Peyer's patch (tissue), 4 donors: Measurements from ENCODE around the gene PPP2R2C. TPM values are rescaled to one million over a fixed set of nuclear protein-coding genes. Genes with fewer than 3 reads are reported as not detected.
A peak's percentile ranks its signal among the peaks of the same experiment; 100 is the strongest.

Experiments used
- DNase-seq, 3 donors: peaks; one replicate each; pipeline ENCODE4 v3.0.0-alpha.2; 2017 to 2019
- H3K27ac ChIP-seq, 4 donors: fragments of 200-600 bp; sonication (generic); one replicate each; pipeline ENCODE4 v1.5.1; 2016 to 2019
- H3K27me3 ChIP-seq, 2 donors: fragments of 200-600 bp; sonication (generic); one replicate each; pipeline ENCODE4 v1.5.1; 2019
- H3K36me3 ChIP-seq, 3 donors: fragments of 200-600 bp; sonication (generic); one replicate each; pipeline ENCODE4 v1.5.1; 2016 to 2019
- H3K4me1 ChIP-seq, 4 donors: fragments of 200-600 bp; sonication (generic); one replicate each; pipeline ENCODE4 v1.5.1; 2016 to 2019
- H3K4me3 ChIP-seq, 4 donors: fragments of 200-600 bp; sonication (generic); 1 replicate in 3 of 4; 2 replicates in 1 of 4; pipeline ENCODE4 v1.5.1; 2016 to 2019; ENCODE audit warnings: mild to moderate bottlenecking in 1 of 4
- H3K9me3 ChIP-seq, 4 donors: fragments of 200-600 bp; sonication (generic); one replicate each; pipeline ENCODE4 v1.5.1; 2016 to 2019; ENCODE audit warnings: mild to moderate bottlenecking in 1 of 4
- POLR2A ChIP-seq, 2 donors: fragments of 450-650 bp; IDR thresholded peaks; one replicate each; pipeline ENCODE4 v1.5.1; 2017; ENCODE audit warnings: antibody characterized with exemption in 2 of 2, mild to moderate bottlenecking in 2 of 2, moderate library complexity in 2 of 2
- total RNA-seq, 4 donors: library from RNA; depleted of rRNA; stranded (reverse); fragments of >200 nt; gene quantifications; one replicate each; pipeline ENCODE4 v1.1.0, GENCODE V29; 2016
- TF ChIP-seq, protein P1 (sequence below), 6 experiments: fragments of 450-650 bp in 4 of 6; fragments of 200-600 bp in 2 of 6; sonication (generic) in 1 of 6; IDR thresholded peaks; one replicate each; pipeline ENCODE4 v1.5.1; 2017 to 2019; ENCODE audit warnings: antibody characterized with exemption in 6 of 6, mild to moderate bottlenecking in 3 of 6, moderate library complexity in 1 of 6

PPP2R2C gene
- total RNA-seq: 1 to 10 TPM in 1 of 4 donors, under 1 TPM in 1, not detected in 2; 0.27 to 4.1 TPM

DNA sequence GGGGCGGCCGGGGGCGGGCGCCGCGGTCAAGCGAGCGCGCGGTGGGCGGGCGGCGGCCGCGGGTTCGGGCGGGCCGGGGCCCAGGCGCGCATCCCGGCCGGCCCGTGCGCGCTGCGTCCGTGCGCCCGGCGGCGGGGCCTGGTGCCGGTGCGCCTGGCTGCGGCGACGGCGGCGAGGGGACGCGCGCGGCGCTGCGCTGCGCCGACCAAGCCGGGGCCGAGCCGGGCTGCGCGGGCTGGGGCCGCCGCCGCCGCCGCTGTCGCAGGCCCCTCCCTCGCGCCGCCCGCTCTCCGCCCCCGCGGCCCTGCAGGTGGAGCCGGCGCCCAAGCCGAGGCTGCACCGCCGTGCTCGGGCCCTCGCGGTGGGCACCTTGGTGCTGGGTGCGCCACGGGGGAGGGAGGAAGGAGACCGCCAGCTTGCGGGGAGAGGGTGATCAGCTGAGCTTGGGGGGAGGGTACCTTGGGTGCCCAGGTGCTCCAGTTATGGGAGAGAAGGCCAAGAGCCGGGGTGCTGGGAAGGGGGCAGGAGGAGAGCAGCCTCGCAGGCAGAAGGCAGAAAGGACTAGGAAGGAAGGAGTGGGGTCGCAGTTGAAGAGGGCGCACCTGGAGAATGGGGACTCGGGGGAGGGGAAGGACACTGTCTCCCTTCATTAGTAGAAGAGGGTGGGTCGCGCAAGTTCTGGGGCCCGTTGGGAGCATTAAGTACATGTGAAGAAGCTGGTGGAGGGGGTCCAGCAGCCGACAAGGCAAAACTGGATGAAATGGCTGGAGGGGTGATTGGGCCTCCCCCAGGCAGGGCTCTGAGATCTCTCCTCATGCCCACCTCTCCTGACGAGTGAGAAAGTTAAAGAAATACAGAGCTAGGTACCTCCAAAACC is at the start of gene PPP2R2C:
TSS of gene PPP2R2C (minus strand) at position 228 of the 877 bp plus-strand sequence. CDS start 385 bp downstream, outside the sequence.
- peaks cover 0 to 18% (median 0%) of the 10 kb centered on the region in 4 donors for H3K4me1 ChIP-seq
- peak in 1 of 3 donors; percentile 24 for DNase-seq
- peak within 1 kb of the TSS in 1 of 4 donors; percentile 37 for H3K4me3 ChIP-seq
- H3K27ac ChIP-seq: no peak within 1 kb of the TSS
- no peaks in the 10 kb centered on the region for H3K36me3 ChIP-seq
- no peak for TF ChIP-seq POLR2A (IDR thresholded peaks at IDR 0.05)
- TF ChIP-seq, protein P1, sequence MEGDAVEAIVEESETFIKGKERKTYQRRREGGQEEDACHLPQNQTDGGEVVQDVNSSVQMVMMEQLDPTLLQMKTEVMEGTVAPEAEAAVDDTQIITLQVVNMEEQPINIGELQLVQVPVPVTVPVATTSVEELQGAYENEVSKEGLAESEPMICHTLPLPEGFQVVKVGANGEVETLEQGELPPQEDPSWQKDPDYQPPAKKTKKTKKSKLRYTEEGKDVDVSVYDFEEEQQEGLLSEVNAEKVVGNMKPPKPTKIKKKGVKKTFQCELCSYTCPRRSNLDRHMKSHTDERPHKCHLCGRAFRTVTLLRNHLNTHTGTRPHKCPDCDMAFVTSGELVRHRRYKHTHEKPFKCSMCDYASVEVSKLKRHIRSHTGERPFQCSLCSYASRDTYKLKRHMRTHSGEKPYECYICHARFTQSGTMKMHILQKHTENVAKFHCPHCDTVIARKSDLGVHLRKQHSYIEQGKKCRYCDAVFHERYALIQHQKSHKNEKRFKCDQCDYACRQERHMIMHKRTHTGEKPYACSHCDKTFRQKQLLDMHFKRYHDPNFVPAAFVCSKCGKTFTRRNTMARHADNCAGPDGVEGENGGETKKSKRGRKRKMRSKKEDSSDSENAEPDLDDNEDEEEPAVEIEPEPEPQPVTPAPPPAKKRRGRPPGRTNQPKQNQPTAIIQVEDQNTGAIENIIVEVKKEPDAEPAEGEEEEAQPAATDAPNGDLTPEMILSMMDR (IDR thresholded peaks at IDR 0.05): no peak
- peaks cover 0 to 10% of the 10 kb centered on the region in 2 donors for H3K27me3 ChIP-seq
- peaks cover 0 to 5% (median 0%) of the 10 kb centered on the region in 4 donors for H3K9me3 ChIP-seq

DNA sequence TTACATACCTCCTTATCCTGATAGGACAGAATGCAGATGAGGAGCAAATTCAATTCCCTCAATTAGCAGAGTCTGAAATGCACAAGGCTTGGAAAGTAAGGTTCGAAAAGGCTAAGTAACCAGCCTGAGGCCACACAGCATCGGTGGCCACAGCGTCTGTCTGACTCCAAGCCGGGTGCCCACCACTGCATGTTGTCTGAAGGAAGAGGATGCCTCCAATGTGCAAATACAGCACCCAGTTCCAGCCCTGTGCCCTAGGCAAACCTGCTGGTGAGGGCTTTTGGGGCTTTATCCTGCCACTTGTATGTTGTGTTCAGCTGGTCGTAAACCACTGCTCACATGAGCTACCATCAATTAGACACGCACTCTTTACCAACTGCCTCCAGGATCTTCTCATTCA is 48.6 kb upstream of the PPP2R2C start:
- no peaks in the 10 kb centered on the region for H3K9me3 ChIP-seq
- H3K36me3 ChIP-seq: no peaks in the 10 kb centered on the region
- no peaks in the 10 kb centered on the region for H3K27me3 ChIP-seq
- TF ChIP-seq, protein P1 (IDR thresholded peaks at IDR 0.05): no peak
- TF ChIP-seq POLR2A (IDR thresholded peaks at IDR 0.05): no peak
- no peak for DNase-seq
- H3K4me1 ChIP-seq: no peaks in the 10 kb centered on the region
- H3K27ac ChIP-seq: no peak overlapping the region
- H3K4me3 ChIP-seq: no peak overlapping the region

DNA sequence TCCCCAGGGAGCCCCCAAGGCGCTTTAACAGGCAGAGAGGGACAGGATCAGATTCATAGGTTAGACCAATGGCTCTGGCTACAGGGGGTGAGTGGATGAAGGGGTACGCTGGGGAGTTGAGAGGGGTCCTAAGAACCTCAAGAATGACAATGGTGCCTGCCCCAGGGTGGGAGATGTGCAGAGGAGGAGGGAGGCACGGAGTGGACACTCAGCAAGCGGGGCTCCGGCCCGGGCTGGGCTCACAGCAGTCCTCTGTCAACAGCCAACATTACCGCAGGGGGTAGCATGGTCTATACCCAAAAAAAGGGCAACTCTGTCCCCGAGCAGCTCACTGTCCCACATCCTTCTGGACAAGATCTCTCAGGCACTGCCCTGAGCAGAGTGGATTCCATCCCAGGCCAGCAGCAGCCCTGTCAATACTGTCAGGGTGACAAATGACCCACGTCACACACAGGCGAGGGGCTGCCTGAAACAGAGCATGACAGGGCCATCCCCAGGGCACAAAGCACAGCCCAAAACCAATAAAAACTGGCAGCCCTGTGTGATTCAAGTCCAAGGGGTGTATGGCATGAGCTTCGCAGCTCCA is 47.7 kb upstream of the PPP2R2C start:
- DNase-seq: no peak
- Histone ChIP-seq H3K27ac (no peak overlapping the region), H3K9me3 (no peaks in the 10 kb centered on the region), H3K27me3 (no peaks in the 10 kb centered on the region), H3K4me3 (no peak overlapping the region), H3K36me3 (no peaks in the 10 kb centered on the region), H3K4me1 (no peaks in the 10 kb centered on the region)
- TF ChIP-seq, protein P1 (IDR thresholded peaks at IDR 0.05): no peak
- TF ChIP-seq POLR2A (IDR thresholded peaks at IDR 0.05): no peak

- Histone ChIP-seq H3K27me3 (no peaks in the 10 kb centered on the region), H3K36me3 (no peaks in the 10 kb centered on the region), H3K4me3 (no peak overlapping the region), H3K27ac (no peak overlapping the region), H3K9me3 (no peaks in the 10 kb centered on the region), H3K4me1 (no peaks in the 10 kb centered on the region)
- no peak for TF ChIP-seq POLR2A (IDR thresholded peaks at IDR 0.05)
- TF ChIP-seq, protein P1 (IDR thresholded peaks at IDR 0.05): no peak
- no peak for DNase-seq
Observed at GRCh38 chr4:6517171-6517570, 44.8 kb upstream of the PPP2R2C start.

GRCh38 chr4:6516762-6517161 is 44.3 kb upstream of the PPP2R2C start:
- H3K4me1 ChIP-seq: no peaks in the 10 kb centered on the region
- no peak overlapping the region for H3K4me3 ChIP-seq
- H3K36me3 ChIP-seq: no peaks in the 10 kb centered on the region
- TF ChIP-seq, protein P1 (IDR thresholded peaks at IDR 0.05): no peak
- TF ChIP-seq POLR2A (IDR thresholded peaks at IDR 0.05): no peak
- H3K9me3 ChIP-seq: no peaks in the 10 kb centered on the region
- no peaks in the 10 kb centered on the region for H3K27me3 ChIP-seq
- DNase-seq: no peak
- no peak overlapping the region for H3K27ac ChIP-seq
